Endodermal cell (in vitro differentiated cells): ENCODE data around the gene CCL23. TPM values are rescaled to one million over a fixed set of nuclear protein-coding genes. Genes with fewer than 3 reads are reported as not detected.

ENCODE experiments used
- DNase-seq: peaks from one replicate; pipeline ENCODE4 v3.0.0-alpha.2; 2017
- H3K27ac ChIP-seq: 2 replicates; pipeline ENCODE4 v1.5.1; 2013; ENCODE audit warnings: mild to moderate bottlenecking, low read depth, low read length, moderate library complexity
- H3K27me3 ChIP-seq: 2 replicates; pipeline ENCODE4 v1.6.1; 2013; ENCODE audit warnings: mild to moderate bottlenecking, low read length, moderate library complexity; ENCODE audit not compliant: insufficient read depth, control insufficient read depth, poor library complexity, severe bottlenecking
- H3K36me3 ChIP-seq: 2 replicates; pipeline ENCODE4 v1.7.0; 2013; ENCODE audit warnings: mild to moderate bottlenecking, low read length, moderate library complexity; ENCODE audit not compliant: control insufficient read depth, insufficient read depth
- H3K4me1 ChIP-seq: one replicate; pipeline ENCODE4 v1.7.0; 2013; ENCODE audit warnings: low read length; ENCODE audit not compliant: control insufficient read depth, insufficient read depth
- H3K4me3 ChIP-seq: 2 replicates; pipeline ENCODE4 v1.5.1; 2013; ENCODE audit warnings: mild to moderate bottlenecking, low read length, moderate library complexity
- H3K9ac ChIP-seq: 2 replicates; pipeline ENCODE4 v1.6.1; 2013; ENCODE audit warnings: mild to moderate bottlenecking, low read length, moderate library complexity; ENCODE audit not compliant: poor library complexity, severe bottlenecking; ENCODE audit errors: extremely low read depth
- H3K9me3 ChIP-seq: 2 replicates; pipeline ENCODE4 v1.6.1; 2013; ENCODE audit warnings: mild to moderate bottlenecking, low read length, moderate library complexity; ENCODE audit not compliant: control insufficient read depth
- H3K27ac Mint-ChIP-seq: 2 replicates; pipeline ENCODE4 v1.8.0; 2020; ENCODE audit warnings: mixed read lengths
- H3K27me3 Mint-ChIP-seq: 2 replicates; pipeline ENCODE4 v1.8.0; 2021; ENCODE audit warnings: mild to moderate bottlenecking, mixed read lengths; ENCODE audit not compliant: insufficient read depth
- H3K36me3 Mint-ChIP-seq: 2 replicates; pipeline ENCODE4 v1.8.0; 2020; ENCODE audit warnings: low read depth, mixed read lengths
- H3K4me1 Mint-ChIP-seq: 2 replicates; pipeline ENCODE4 v1.8.0; 2020; ENCODE audit warnings: mixed read lengths
- H3K4me3 Mint-ChIP-seq: 2 replicates; pipeline ENCODE4 v1.8.0; 2020; ENCODE audit warnings: mild to moderate bottlenecking, moderate library complexity, mixed read lengths
- H3K9me3 Mint-ChIP-seq: 2 replicates; pipeline ENCODE4 v1.8.0; 2020; ENCODE audit warnings: mild to moderate bottlenecking, mixed read lengths
- WGBS, 2 experiments: methylation state at CpG; one replicate each; pipeline versions ENCODE4 v1.1.5 to v1.1.7; 2013; ENCODE audit warnings: missing lambda C conversion rate in 2 of 2, mixed read lengths in 1 of 2; ENCODE audit not compliant: insufficient coverage in 1 of 2, insufficient read length in 1 of 2; 5-methylcytosine and 5-hydroxymethylcytosine counted together
- total RNA-seq, 2 donors: library from RNA; stranded (reverse); fragmentation: NEBNext Ultra II Directional in 1 of 2; extraction: Animal tissue kit (Norgen Biotek cat#: 25700) in 1 of 2; gene quantifications; 2 replicates in 1 of 2; 3 replicates in 1 of 2; pipeline ENCODE4 v1.2.1, GENCODE V29; 2021
- TF ChIP-seq, protein P1 (sequence below): fragments of 200-600 bp; sonication (generic); conservative IDR thresholded peaks from 2 replicates; pipeline ENCODE4 v1.5.0; 2021; ENCODE audit warnings: antibody characterized with exemption, mild to moderate bottlenecking

CCL23 gene
- total RNA-seq, 2 donors from 2014 or later, result not detected

DNA sequence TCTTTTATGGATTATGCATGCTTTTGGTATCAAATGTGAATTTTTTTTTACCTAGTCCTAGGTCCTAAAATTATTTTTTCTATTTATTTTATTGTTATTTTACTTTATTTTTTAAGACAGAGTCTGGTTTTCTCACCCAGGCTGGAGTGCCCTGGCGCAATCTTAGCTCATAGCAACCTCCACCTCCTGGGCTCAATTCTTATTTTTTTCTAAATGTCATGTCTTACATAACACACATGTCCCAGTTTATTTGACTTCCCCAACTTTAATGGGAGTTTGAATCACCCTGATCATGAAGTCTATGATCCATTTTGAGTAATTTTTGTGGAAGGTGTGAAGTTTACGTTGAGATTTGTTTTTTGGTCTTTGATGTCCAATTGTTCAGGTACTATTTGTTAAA is 43.0 kb upstream of the CCL23 start:
- H3K36me3 Mint-ChIP-seq, result no peaks in the 10 kb centered on the region
- peaks cover 5% of the 10 kb centered on the region for H3K27me3 Mint-ChIP-seq
- no peaks in the 10 kb centered on the region for H3K9me3 Mint-ChIP-seq
- Histone ChIP-seq H3K4me3 (no peak overlapping the region), H3K9me3 (no peaks in the 10 kb centered on the region), H3K27me3 (no peaks in the 10 kb centered on the region), H3K9ac (no peak overlapping the region), H3K36me3 (no peaks in the 10 kb centered on the region), H3K27ac (no peak overlapping the region), H3K4me1 (no peaks in the 10 kb centered on the region)
- H3K4me1 Mint-ChIP-seq, result no peaks in the 10 kb centered on the region
- 85 to 93% methylated on average over 2 of the region's 2 CpGs for WGBS, 2 experiments
- no peak for DNase-seq
- TF ChIP-seq, protein P1, sequence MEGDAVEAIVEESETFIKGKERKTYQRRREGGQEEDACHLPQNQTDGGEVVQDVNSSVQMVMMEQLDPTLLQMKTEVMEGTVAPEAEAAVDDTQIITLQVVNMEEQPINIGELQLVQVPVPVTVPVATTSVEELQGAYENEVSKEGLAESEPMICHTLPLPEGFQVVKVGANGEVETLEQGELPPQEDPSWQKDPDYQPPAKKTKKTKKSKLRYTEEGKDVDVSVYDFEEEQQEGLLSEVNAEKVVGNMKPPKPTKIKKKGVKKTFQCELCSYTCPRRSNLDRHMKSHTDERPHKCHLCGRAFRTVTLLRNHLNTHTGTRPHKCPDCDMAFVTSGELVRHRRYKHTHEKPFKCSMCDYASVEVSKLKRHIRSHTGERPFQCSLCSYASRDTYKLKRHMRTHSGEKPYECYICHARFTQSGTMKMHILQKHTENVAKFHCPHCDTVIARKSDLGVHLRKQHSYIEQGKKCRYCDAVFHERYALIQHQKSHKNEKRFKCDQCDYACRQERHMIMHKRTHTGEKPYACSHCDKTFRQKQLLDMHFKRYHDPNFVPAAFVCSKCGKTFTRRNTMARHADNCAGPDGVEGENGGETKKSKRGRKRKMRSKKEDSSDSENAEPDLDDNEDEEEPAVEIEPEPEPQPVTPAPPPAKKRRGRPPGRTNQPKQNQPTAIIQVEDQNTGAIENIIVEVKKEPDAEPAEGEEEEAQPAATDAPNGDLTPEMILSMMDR, result no peak
- no peak overlapping the region for H3K4me3 Mint-ChIP-seq
- no peak overlapping the region for H3K27ac Mint-ChIP-seq

DNA sequence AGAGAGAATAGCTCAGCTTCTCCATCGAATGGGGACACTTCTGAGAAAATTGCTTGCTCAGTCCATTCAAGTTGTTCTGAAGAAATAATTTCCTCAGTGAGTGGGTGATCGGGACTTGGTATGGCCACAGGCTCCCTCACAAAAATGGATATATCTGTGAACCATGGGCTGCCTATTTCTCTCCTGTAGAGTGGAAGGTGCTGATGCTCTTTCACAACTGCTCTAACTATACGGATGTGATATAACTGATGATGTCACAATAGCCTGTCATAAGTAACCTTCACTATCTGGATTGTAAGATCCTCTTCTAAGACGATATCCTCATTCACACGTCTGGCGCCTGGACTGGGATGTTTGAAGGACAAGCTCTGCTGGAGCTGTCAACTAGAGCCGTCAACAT is 41.6 kb upstream of the CCL23 start:
- TF ChIP-seq, protein P1, result no peak
- no peaks in the 10 kb centered on the region for H3K4me1 Mint-ChIP-seq

DNA sequence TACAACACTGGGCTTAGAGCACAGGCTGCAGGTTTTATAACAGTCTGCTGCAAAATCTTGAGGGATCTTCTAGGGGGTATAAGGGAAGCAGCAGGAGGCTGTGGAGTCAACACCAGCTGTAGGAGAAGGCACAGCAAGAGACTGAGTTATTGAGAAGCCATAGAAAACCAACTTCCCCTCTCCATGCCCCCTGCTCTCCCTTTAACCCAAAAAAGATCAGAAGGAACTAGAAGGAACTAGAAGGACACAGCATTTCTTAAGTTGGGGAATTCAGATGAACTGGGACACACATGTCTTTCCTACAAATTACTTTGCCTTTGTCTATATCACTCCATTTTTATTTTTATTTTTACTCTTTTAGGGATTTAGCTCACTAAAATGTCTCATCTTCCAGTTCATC is 40.1 kb upstream of the CCL23 start:
- TF ChIP-seq, protein P1, result no peak
- Mint-ChIP-seq H3K27ac (no peak overlapping the region), H3K9me3 (no peaks in the 10 kb centered on the region), H3K36me3 (no peaks in the 10 kb centered on the region), H3K27me3 (peaks cover 5% of the 10 kb centered on the region), H3K4me3 (no peak overlapping the region), H3K4me1 (no peaks in the 10 kb centered on the region)
- DNase-seq, result no peak
- no peak overlapping the region for H3K9ac ChIP-seq
- no peaks in the 10 kb centered on the region for H3K4me1 ChIP-seq
- H3K4me3 ChIP-seq, result no peak overlapping the region
- H3K9me3 ChIP-seq, result no peaks in the 10 kb centered on the region
- no peaks in the 10 kb centered on the region for H3K36me3 ChIP-seq
- no peak overlapping the region for H3K27ac ChIP-seq
- no peaks in the 10 kb centered on the region for H3K27me3 ChIP-seq

More for the DNA sequence above, 41.6 kb upstream of the CCL23 start:
- H3K4me1 ChIP-seq, result no peaks in the 10 kb centered on the region
- Mint-ChIP-seq H3K9me3 (no peaks in the 10 kb centered on the region), H3K4me3 (no peak overlapping the region), H3K27ac (no peak overlapping the region), H3K36me3 (no peaks in the 10 kb centered on the region), H3K27me3 (peaks cover 5% of the 10 kb centered on the region)
- H3K36me3 ChIP-seq, result no peaks in the 10 kb centered on the region
- H3K9ac ChIP-seq, result no peak overlapping the region
- no peak overlapping the region for H3K27ac ChIP-seq
- no peaks in the 10 kb centered on the region for H3K9me3 ChIP-seq
- no peak overlapping the region for H3K4me3 ChIP-seq
- WGBS, 2 experiments, result 89 to 96% methylated on average over 6 to 7 of the region's 7 CpGs
- H3K27me3 ChIP-seq, result no peaks in the 10 kb centered on the region
- no peak for DNase-seq
